K562 (cell line): ENCODE data around the gene SH3BP4.

ENCODE experiments used
- ATF1 ChIP-seq, 2 experiments: fragments of 450-650 bp in 1 of 2; IDR thresholded peaks; 2 replicates each; pipeline ENCODE4 v1.6.1; 2016; ENCODE audit warnings: missing compliant biosample characterization in 1 of 2, missing genetic modification characterization in 1 of 2
- CREM ChIP-seq: IDR thresholded peaks from 2 replicates; pipeline ENCODE4 v1.6.1; 2014; ENCODE audit warnings: antibody characterized with exemption, low read depth
- DPF2 ChIP-seq: fragments of 450-650 bp; IDR thresholded peaks from 2 replicates; pipeline ENCODE4 v1.6.1; 2016
- EZH2 ChIP-seq: IDR thresholded peaks from 2 replicates; pipeline ENCODE4 v1.6.1; 2012; ENCODE audit warnings: low read depth, mild to moderate bottlenecking, inconsistent platforms, low read length, borderline replicate concordance
- FOXK1 ChIP-seq: sonication (generic); formaldehyde crosslinking; IDR thresholded peaks from 2 replicates; pipeline ENCODE4 v1.8.0; 2022; ENCODE audit warnings: missing genetic modification reagents, mild to moderate bottlenecking, borderline replicate concordance
- RCOR1 ChIP-seq, 2 experiments: IDR thresholded peaks; 2 replicates each; pipeline ENCODE4 v1.6.1; 2012; ENCODE audit warnings: low read depth in 2 of 2, low read length in 2 of 2, borderline replicate concordance in 1 of 2, improper control_type of control experiment in 1 of 2
- SETDB1 ChIP-seq: IDR thresholded peaks from one replicate; pipeline ENCODE4 v1.6.1; 2012; ENCODE audit warnings: low read length, control low read depth, inconsistent platforms
- SMAD4 ChIP-seq: fragments of 250-450 bp; sonication (Bioruptor Pico); conservative IDR thresholded peaks from 2 replicates; pipeline ENCODE4 v1.8.0; 2021; ENCODE audit warnings: inconsistent platforms, mild to moderate bottlenecking, moderate library complexity
- ZEB2 ChIP-seq: fragments of 450-650 bp; IDR thresholded peaks from 2 replicates; pipeline ENCODE4 v1.6.1; 2016
- TF ChIP-seq, protein P1 (sequence below), 3 experiments: IDR thresholded peaks in 2 of 3; conservative IDR thresholded peaks in 1 of 3; 2 replicates each; pipeline ENCODE4 v1.5.1; 2011 to 2012; ENCODE audit warnings: low read length in 3 of 3, mild to moderate bottlenecking in 3 of 3, control low read depth in 2 of 3, improper control_type of control experiment in 1 of 3, inconsistent platforms in 1 of 3, low read depth in 1 of 3, mixed read lengths in 1 of 3, moderate library complexity in 1 of 3; ENCODE audit not compliant: insufficient read depth in 2 of 3
- TF ChIP-seq, protein P2 (sequence below), 2 experiments: fragments of 450-650 bp; formaldehyde crosslinking in 1 of 2; IDR thresholded peaks; 2 replicates each; pipeline versions ENCODE4 v1.4.0 to v1.6.1; 2014 to 2020; ENCODE audit warnings: mild to moderate bottlenecking in 2 of 2, borderline replicate concordance in 1 of 2, low read depth in 1 of 2
- TF ChIP-seq, protein P3 (sequence below): conservative IDR thresholded peaks from 2 replicates; pipeline ENCODE4 v1.6.1; 2011; ENCODE audit warnings: low read depth, mild to moderate bottlenecking, low read length; ENCODE audit not compliant: control insufficient read depth
- TF ChIP-seq, protein P4 (sequence below): sonication (generic); formaldehyde crosslinking; IDR thresholded peaks from 2 replicates; pipeline ENCODE4 v1.8.0; 2022; ENCODE audit warnings: mild to moderate bottlenecking, low read depth, missing genetic modification reagents

DNA sequence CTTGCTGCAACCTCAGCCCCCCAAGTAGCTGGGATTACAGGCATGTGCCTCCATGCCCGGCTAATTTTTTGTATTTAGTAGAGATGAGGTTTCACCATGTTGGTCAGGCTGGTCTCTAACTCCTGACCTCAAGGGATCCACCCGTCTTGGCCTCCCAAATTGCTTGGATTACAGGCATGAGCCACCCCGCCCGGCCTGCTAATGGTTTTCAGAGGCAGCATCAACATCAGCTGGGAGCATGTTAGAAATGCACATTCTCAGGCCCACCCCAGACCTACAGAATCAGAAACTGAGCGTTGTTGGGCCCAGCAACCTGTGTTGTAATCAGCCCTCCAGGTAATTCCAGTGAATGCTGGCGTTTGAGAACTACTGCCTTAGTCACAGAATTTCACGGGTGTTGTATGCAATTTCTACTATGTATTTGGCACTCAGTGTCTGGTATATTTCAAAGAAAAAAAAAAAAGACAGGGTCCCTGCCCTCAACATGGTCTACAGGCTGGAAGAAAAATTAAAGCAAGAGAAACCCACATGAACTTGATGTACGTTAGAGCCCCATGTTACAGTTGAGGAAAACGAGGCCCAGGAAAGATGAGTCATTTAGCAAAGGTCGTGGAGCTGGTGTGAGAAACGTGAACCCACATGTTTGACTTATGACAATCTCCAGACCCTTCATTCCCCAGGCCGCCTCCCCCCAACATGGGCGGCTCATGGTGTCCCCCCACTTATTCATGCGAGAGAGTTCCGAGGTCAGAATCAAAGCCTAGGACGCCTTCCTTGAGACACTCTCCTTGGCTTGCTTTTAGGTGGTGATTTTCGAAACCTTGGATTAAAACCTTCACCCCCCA lies 35.3 kb downstream of the SH3BP4 start:
- no peak for TF ChIP-seq FOXK1 (CRISPR knock-in tag)
- TF ChIP-seq, protein P1, sequence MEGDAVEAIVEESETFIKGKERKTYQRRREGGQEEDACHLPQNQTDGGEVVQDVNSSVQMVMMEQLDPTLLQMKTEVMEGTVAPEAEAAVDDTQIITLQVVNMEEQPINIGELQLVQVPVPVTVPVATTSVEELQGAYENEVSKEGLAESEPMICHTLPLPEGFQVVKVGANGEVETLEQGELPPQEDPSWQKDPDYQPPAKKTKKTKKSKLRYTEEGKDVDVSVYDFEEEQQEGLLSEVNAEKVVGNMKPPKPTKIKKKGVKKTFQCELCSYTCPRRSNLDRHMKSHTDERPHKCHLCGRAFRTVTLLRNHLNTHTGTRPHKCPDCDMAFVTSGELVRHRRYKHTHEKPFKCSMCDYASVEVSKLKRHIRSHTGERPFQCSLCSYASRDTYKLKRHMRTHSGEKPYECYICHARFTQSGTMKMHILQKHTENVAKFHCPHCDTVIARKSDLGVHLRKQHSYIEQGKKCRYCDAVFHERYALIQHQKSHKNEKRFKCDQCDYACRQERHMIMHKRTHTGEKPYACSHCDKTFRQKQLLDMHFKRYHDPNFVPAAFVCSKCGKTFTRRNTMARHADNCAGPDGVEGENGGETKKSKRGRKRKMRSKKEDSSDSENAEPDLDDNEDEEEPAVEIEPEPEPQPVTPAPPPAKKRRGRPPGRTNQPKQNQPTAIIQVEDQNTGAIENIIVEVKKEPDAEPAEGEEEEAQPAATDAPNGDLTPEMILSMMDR (IDR thresholded peaks at IDR 0.05 in 2 of 3, conservative IDR thresholded peaks at IDR 0.05 in 1 of 3; ENCODE audit: insufficient read depth in 2 of 3, low read depth in 1 of 3, low read length in 3 of 3): no peak
- no peak for TF ChIP-seq SETDB1
- no peak for TF ChIP-seq ZEB2
- no peak for TF ChIP-seq CREM
- TF ChIP-seq RCOR1 (IDR thresholded peaks at IDR 0.05; ENCODE audit: borderline replicate concordance in 1 of 2, low read depth in 2 of 2, low read length in 2 of 2): no peak
- TF ChIP-seq DPF2: no peak
- TF ChIP-seq, protein P2, sequence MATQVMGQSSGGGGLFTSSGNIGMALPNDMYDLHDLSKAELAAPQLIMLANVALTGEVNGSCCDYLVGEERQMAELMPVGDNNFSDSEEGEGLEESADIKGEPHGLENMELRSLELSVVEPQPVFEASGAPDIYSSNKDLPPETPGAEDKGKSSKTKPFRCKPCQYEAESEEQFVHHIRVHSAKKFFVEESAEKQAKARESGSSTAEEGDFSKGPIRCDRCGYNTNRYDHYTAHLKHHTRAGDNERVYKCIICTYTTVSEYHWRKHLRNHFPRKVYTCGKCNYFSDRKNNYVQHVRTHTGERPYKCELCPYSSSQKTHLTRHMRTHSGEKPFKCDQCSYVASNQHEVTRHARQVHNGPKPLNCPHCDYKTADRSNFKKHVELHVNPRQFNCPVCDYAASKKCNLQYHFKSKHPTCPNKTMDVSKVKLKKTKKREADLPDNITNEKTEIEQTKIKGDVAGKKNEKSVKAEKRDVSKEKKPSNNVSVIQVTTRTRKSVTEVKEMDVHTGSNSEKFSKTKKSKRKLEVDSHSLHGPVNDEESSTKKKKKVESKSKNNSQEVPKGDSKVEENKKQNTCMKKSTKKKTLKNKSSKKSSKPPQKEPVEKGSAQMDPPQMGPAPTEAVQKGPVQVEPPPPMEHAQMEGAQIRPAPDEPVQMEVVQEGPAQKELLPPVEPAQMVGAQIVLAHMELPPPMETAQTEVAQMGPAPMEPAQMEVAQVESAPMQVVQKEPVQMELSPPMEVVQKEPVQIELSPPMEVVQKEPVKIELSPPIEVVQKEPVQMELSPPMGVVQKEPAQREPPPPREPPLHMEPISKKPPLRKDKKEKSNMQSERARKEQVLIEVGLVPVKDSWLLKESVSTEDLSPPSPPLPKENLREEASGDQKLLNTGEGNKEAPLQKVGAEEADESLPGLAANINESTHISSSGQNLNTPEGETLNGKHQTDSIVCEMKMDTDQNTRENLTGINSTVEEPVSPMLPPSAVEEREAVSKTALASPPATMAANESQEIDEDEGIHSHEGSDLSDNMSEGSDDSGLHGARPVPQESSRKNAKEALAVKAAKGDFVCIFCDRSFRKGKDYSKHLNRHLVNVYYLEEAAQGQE (IDR thresholded peaks at IDR 0.05; ENCODE audit: borderline replicate concordance): no peak
- TF ChIP-seq, protein P2 (CRISPR knock-in tag; IDR thresholded peaks at IDR 0.05; ENCODE audit: low read depth): no peak
- no peak for TF ChIP-seq SMAD4
- TF ChIP-seq, protein P3, sequence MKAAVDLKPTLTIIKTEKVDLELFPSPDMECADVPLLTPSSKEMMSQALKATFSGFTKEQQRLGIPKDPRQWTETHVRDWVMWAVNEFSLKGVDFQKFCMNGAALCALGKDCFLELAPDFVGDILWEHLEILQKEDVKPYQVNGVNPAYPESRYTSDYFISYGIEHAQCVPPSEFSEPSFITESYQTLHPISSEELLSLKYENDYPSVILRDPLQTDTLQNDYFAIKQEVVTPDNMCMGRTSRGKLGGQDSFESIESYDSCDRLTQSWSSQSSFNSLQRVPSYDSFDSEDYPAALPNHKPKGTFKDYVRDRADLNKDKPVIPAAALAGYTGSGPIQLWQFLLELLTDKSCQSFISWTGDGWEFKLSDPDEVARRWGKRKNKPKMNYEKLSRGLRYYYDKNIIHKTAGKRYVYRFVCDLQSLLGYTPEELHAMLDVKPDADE: no peak
- no peak for TF ChIP-seq EZH2
- TF ChIP-seq ATF1 (CRISPR knock-in tag; IDR thresholded peaks at IDR 0.05): no peak
- TF ChIP-seq ATF1 (tag; IDR thresholded peaks at IDR 0.05): no peak
- TF ChIP-seq, protein P4, sequence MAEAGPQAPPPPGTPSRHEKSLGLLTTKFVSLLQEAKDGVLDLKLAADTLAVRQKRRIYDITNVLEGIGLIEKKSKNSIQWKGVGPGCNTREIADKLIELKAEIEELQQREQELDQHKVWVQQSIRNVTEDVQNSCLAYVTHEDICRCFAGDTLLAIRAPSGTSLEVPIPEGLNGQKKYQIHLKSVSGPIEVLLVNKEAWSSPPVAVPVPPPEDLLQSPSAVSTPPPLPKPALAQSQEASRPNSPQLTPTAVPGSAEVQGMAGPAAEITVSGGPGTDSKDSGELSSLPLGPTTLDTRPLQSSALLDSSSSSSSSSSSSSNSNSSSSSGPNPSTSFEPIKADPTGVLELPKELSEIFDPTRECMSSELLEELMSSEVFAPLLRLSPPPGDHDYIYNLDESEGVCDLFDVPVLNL: no peak
